Measurements from ENCODE around the gene BMAL1.

GRCh38 chr11:13328286-13328685, 50.7 kb downstream of the BMAL1 start:
- TF ChIP-seq, protein P1, sequence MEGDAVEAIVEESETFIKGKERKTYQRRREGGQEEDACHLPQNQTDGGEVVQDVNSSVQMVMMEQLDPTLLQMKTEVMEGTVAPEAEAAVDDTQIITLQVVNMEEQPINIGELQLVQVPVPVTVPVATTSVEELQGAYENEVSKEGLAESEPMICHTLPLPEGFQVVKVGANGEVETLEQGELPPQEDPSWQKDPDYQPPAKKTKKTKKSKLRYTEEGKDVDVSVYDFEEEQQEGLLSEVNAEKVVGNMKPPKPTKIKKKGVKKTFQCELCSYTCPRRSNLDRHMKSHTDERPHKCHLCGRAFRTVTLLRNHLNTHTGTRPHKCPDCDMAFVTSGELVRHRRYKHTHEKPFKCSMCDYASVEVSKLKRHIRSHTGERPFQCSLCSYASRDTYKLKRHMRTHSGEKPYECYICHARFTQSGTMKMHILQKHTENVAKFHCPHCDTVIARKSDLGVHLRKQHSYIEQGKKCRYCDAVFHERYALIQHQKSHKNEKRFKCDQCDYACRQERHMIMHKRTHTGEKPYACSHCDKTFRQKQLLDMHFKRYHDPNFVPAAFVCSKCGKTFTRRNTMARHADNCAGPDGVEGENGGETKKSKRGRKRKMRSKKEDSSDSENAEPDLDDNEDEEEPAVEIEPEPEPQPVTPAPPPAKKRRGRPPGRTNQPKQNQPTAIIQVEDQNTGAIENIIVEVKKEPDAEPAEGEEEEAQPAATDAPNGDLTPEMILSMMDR (conservative IDR thresholded peaks at IDR 0.05; ENCODE audit: low read depth, low read length): no peak
- TF ChIP-seq MAZ (IDR thresholded peaks at IDR 0.05; ENCODE audit: borderline replicate concordance, low read depth, low read length) (no peak), USF2 (IDR thresholded peaks at IDR 0.05; ENCODE audit: low read depth, low read length) (no peak)

Data from IMR-90 (cell line).